Activated CD8-positive, alpha-beta memory T cell treated with anti-CD3 and anti-CD28 coated beads, Interleukin-2, amount 50 U/mL, for 24 hours (primary cell): ENCODE measurements around the gene C1QTNF6.
"Not testable (repeated sequence)": the region's sequence is repeated elsewhere in the genome, so short reads cannot be mapped to it uniquely, and the experiment has no call there.

Source experiments
- DNase-seq: peaks from one replicate; pipeline ENCODE4 v3.0.0-alpha.2; 2020; ENCODE audit errors: extremely low read depth

Gene C1QTNF6

GRCh38 chr22:37206841-37207821 is 19.1 kb upstream of the C1QTNF6 start:
- DNase-seq = no peak

- no peak for DNase-seq
These were observed 18.2 kb upstream of the C1QTNF6 start for GRCh38 chr22:37206118-37206840.

GRCh38 chr22:37205046-37205445 is 17.0 kb upstream of the C1QTNF6 start:
- DNase-seq = no peak

DNA sequence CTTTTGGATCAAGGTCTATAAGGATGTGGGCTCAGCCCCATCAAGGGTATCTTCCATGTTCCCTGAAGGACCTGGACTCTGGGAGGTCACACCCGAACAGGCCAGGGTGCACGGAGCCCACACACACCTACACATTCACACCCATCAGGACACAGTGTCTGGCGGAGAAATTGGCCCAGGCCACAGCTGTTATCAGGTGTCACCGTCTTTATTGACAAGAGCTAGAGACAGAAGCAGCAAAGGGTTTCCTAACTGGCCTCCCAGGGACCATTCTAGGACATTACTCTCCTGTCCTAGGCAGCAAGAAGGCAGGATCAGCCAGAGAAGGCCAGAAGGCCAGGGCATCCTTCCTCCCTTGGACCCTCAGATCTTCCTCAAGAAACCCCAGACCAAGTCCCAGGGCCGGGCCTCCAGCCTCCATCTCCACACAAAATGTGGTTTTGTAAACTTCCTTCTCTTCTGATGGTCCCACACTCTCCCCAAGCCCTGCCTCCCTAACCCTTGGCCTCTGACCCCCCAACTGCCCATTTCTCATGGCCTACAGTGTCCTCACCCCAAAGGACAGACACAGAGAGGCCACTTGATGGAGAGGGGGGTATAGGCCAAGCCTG is 16.1 kb upstream of the C1QTNF6 start:
- no peak for DNase-seq

GRCh38 chr22:37203354-37204044 is 15.5 kb upstream of the C1QTNF6 start:
- DNase-seq = no peak

DNA sequence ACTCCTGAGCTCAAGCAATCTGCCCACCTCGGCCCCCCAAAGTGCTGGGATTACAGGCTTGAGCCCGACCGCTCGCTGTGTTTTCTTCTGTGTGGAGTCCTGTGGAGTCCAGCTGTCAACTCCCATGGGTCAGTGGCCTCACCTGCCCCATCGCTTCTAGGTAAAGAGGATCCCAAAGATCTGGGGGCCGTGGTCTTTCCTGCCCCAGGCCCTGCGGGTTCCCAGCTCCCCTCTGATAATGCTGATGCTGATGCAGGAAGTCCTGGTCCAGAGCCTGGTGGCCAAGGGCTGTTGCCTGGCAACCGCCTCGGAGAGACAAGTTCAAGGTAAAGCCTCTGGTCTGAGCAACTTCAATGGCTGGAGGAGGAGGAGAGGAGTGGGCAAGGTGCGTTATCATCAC is 14.7 kb upstream of the C1QTNF6 start:
- DNase-seq = no peak

- no peak for DNase-seq
These were observed 14.0 kb upstream of the C1QTNF6 start for GRCh38 chr22:37202001-37202555.

DNA sequence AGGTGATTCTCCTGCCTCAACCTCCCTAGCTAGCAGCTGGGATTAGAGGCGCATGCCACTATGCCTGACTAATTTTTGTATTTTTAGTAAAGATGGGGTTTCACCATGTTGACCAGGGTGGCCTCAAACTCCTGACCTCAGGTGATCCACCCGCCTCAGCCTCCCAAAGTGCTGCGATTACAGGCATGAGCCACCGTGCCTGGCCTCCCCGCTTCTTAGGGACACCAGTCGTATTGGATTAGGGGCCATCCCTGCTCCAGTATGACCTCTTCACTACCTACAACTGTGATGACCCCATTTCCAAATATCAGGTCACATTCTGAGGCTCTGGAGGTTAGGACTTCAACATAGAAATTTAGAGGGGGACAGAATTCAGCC is 13.4 kb upstream of the C1QTNF6 start:
- DNase-seq = not testable (repeated sequence)

GRCh38 chr22:37199760-37200108 is 11.7 kb upstream of the C1QTNF6 start:
- DNase-seq = no peak

DNA sequence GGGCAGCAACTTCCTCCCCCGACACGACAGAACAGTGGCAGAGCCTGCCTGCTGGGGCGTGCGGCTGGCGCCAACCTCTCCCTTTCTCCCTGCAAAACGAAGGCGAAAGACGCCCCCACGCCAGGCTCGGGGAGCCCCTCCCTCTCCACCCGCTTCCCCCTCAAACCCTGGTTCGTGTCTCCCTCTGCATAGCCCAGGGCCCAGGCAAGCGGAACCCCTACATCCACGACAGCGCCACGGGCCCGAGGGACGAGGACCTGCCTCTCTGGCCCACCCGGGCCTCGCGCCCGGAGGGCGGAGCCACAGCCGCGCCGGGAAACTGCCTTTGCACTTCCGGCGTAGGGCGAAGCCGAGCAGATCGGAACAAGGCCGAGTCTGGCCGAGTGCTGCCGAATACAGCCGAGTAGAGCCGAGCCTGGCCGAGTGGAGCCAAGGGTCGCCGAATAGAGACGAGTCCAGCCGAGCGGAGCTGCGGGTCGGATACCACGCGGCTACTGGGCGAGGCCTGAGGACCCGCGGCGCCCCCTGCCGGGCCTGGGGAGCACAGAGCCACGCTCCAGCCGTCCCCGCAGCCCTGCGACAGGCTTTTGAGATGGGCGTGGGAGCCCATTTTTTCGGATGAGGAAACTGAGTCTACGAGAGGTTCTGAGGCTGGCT is 11.2 kb upstream of the C1QTNF6 start:
- DNase-seq = peak; percentile 96

- DNase-seq = peak; percentile 76
These were observed 10.4 kb upstream of the C1QTNF6 start for GRCh38 chr22:37198258-37199102.

GRCh38 chr22:37197451-37198257 is 9.6 kb upstream of the C1QTNF6 start:
- DNase-seq = no peak

DNA sequence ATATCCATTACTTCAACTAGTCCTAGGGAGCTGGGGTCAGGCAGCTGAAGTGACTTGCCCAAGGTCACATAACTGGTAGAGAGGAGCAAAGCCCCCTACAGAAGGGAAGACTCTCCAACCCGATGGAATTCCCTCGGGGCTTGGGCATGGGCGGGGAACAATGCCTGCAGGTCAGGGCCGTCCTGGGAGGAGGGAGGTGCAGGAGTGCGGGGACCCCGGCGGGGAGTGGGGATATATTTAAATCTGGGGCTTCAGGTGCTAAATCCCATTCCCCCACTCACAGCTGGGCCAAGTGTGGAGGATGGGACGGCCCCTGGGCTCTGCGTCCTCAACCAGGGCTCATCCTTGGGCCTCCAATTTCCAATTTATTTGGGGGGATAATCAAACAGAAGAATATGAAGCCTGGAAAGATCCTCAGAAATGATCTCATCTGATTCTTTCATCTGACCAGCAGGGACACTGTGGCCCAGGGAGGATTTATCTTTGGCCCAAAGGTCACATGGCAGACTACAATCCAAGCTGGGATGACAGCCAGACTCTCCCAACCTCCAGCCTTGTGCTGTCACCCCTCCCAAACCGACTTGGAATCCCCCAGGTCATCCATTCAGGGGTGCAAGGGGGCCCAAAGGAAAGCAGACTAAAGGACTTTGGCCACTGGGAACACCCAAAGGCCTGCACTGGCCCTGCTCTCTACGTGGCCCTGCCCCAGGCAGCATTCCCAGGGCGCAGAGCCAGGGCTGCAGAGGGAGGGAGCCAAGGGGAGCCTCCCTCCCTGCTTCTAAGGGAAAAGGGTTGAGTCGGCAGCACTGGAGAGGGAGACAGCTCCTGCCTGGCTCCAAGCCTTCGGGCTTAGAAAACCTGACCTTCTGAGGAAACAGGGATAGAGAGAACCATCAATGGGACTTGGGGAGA is 8.7 kb upstream of the C1QTNF6 start:
- DNase-seq = no peak

- DNase-seq = no peak
These were observed 7.9 kb upstream of the C1QTNF6 start for GRCh38 chr22:37195921-37196320.

DNA sequence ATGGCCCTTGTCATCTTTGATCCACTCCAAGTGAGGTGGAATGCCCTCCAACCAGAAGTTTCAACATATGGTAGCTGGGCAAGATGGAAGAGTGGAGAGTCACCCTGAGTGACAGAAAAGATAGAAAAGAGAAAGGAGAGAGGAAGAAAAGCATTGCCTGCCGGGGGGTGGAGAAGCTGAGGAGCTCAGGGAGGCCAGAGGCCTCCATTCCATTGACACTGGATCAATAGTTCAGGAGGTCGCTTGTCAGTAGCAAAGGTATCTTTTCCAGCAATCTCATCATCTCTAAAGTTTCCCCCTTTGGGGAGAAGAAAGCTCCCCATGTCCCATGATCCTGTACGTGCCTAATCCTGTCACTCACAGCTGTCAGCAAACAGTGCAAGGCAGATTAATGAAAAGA is 6.7 kb upstream of the C1QTNF6 start:
- no peak for DNase-seq

DNA sequence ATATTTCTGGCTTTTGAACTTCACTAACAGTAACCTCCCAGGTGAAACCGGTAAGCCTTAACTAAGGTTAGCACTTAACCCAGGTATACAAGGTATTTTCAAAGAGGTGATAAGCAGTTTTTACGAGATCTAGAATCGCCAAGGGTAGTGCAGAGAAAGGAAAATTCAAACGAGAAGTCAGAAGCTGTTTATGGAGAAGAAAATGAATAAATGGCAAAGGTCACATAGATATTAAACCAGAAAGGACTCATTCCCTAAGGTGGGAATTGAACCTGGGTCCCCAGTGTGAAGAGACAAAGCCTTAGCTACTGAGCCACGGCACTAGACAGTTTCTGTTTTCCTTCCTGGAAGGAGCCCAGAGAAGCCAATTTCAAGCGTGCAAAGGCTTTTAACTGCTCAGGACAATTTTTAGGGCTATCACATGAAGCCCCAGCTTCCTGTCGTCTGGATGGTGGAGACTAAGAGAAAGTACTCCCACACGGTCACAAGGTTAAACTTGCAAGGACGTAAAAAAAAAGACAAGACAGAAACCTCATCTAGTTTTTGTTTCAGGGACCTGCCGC is 5.7 kb upstream of the C1QTNF6 start:
- DNase-seq = peak; percentile 30

GRCh38 chr22:37192741-37193140 is 4.7 kb upstream of the C1QTNF6 start:
- DNase-seq = no peak

DNA sequence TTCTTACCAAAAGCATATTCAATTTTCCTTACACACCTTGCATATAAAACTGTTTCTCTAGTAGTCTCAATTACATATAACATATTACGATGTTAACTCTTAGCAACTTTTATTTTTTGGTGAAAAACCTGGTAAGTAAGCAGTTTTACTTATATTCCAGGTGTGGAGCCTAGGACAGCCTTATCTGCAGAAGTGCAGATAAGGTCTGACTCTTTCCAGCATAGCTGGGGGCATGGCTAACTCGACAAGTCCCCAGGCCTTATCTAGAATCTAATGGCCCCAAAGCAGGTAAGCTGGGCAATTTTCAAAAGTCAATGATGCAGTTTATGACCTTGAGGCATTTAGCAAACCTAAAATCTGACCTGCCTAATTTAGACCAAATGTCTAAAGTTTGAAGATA is 4.2 kb upstream of the C1QTNF6 start:
- no peak for DNase-seq
